HCT116 (cell line): ENCODE measurements around the gene NABP1. TPM values are rescaled to one million over a fixed set of nuclear protein-coding genes. Genes with fewer than 3 reads are reported as not detected.

Source experiments
- ATAC-seq: fragments of 200-7000 bp; cut with Tn5 transposase; 2 replicates; pipeline ENCODE4 v1.9.1; 2020; ENCODE audit warnings: mild to moderate bottlenecking, moderate library complexity
- BruUV-seq: library from RNA; stranded (reverse); fragments of 400-500 nt; replicated peaks from 2 replicates; lab custom pipeline; 2021; lab: Mats Ljungman, UMichigan
- CTCF ChIA-PET: fragments of 300-600 bp; sonication (Branson Sonifier 250); formaldehyde crosslinking; loops from one replicate; lab custom pipeline; 2021; ENCODE audit warnings: antibody characterized with exemption; lab: Charles Lee
- POLR2A ChIA-PET: fragments of 300-600, 350-600 bp; sonication (Branson Sonifier 250); formaldehyde crosslinking; loops from one replicate; lab custom pipeline; 2021; ENCODE audit warnings: antibody characterized with exemption; lab: Charles Lee
- RAD21 ChIA-PET, 2 experiments: fragments of 300-600 bp; sonication (Branson Sonifier 250); formaldehyde crosslinking; loops; one replicate each; lab custom pipeline; 2023; ENCODE audit warnings: low total read pairs in 2 of 2; ENCODE audit not compliant: uncharacterized antibody in 2 of 2, unreplicated experiment in 2 of 2, low non-redundant PET in 1 of 2; lab: Charles Lee
- DNase-seq: peaks from one replicate; pipeline ENCODE4 v3.0.0-alpha.2; 2010; ENCODE audit warnings: low read depth, low spot score
- H2AFZ ChIP-seq: fragments of 200-600 bp; shearing (Covaris generic), sonication (generic); 2 replicates; pipeline ENCODE4 v1.6.1; 2017; ENCODE audit warnings: low read depth, mixed run types, mixed read lengths, antibody characterized with exemption, low read length; ENCODE audit not compliant: poor library complexity, severe bottlenecking
- H3K27ac ChIP-seq: 2 replicates; pipeline ENCODE4 v1.5.1; 2012; ENCODE audit warnings: low read depth, low read length
- H3K27me3 ChIP-seq: fragments of 200-600 bp; sonication (generic); 2 replicates; pipeline ENCODE4 v1.6.1; 2016; ENCODE audit warnings: mixed run types, low read length, mixed read lengths; ENCODE audit not compliant: insufficient read depth
- H3K36me3 ChIP-seq, 2 experiments: fragments of 200-500 bp in 1 of 2; fragments of 200-600 bp in 1 of 2; sonication (Bioruptor generic) in 1 of 2; sonication (generic) in 1 of 2; 2 replicates each; pipeline versions ENCODE4 v1.5.1 to v1.6.1; 2014 to 2016; ENCODE audit warnings: low read length in 2 of 2, inconsistent platforms in 1 of 2, mixed read lengths in 1 of 2, mixed run types in 1 of 2; ENCODE audit not compliant: insufficient read depth in 2 of 2, control insufficient read depth in 1 of 2
- H3K4me1 ChIP-seq, 2 experiments: fragments of 200-600 bp in 1 of 2; sonication (generic) in 1 of 2; 2 replicates each; pipeline versions ENCODE4 v1.5.1 to v1.6.1; 2012 to 2017; ENCODE audit warnings: low read length in 2 of 2, inconsistent platforms in 1 of 2, mild to moderate bottlenecking in 1 of 2, mixed read lengths in 1 of 2, mixed run types in 1 of 2, moderate library complexity in 1 of 2; ENCODE audit not compliant: insufficient read depth in 2 of 2, control insufficient read depth in 1 of 2
- H3K4me2 ChIP-seq: fragments of 200-600 bp; sonication (generic); 2 replicates; pipeline ENCODE4 v1.6.1; 2017; ENCODE audit warnings: mixed run types, low read length, mixed read lengths
- H3K4me3 ChIP-seq, 2 experiments: fragments of 200-600 bp in 1 of 2; sonication (generic) in 1 of 2; replicated peaks in 1 of 2; 2 replicates each; pipeline ENCODE4 v1.5.1; 2011 to 2016; ENCODE audit warnings: low read length in 2 of 2, control low read depth in 1 of 2, low read depth in 1 of 2, mild to moderate bottlenecking in 1 of 2, mixed read lengths in 1 of 2, mixed run types in 1 of 2
- H3K79me2 ChIP-seq: fragments of 200-600 bp; sonication (generic); 2 replicates; pipeline ENCODE4 v1.6.1; 2017; ENCODE audit warnings: mild to moderate bottlenecking, mixed run types, low read length, moderate library complexity, mixed read lengths; ENCODE audit not compliant: insufficient read depth
- H3K9ac ChIP-seq: fragments of 200-600 bp; sonication (generic); 2 replicates; pipeline ENCODE4 v1.6.1; 2016; ENCODE audit warnings: low read length, mixed read lengths
- H3K9me2 ChIP-seq: fragments of 200-600 bp; sonication (generic), shearing (Covaris generic); 2 replicates; pipeline ENCODE4 v1.6.1; 2017; ENCODE audit warnings: mixed run types, mild to moderate bottlenecking, moderate library complexity; ENCODE audit not compliant: insufficient read depth
- H3K9me3 ChIP-seq, 2 experiments: fragments of 200-500 bp in 1 of 2; fragments of 200-600 bp in 1 of 2; sonication (Bioruptor generic) in 1 of 2; sonication (generic) in 1 of 2; 2 replicates each; pipeline ENCODE4 v1.6.1; 2014 to 2017; ENCODE audit warnings: low read length in 2 of 2, mixed read lengths in 2 of 2, inconsistent platforms in 1 of 2, low read depth in 1 of 2, mild to moderate bottlenecking in 1 of 2, mixed run types in 1 of 2, moderate library complexity in 1 of 2; ENCODE audit not compliant: control insufficient read depth in 1 of 2, insufficient read depth in 1 of 2
- H4K20me1 ChIP-seq: fragments of 200-600 bp; sonication (generic), shearing (Covaris generic); 2 replicates; pipeline ENCODE4 v1.6.1; 2017; ENCODE audit warnings: mixed run types, mild to moderate bottlenecking, moderate library complexity; ENCODE audit not compliant: insufficient read depth
- ATF3 ChIP-seq: IDR thresholded peaks from 2 replicates; pipeline ENCODE4 v1.6.1; 2012
- CBX3 ChIP-seq: IDR thresholded peaks from 2 replicates; pipeline ENCODE4 v1.6.1; 2012; ENCODE audit warnings: low read depth
- CEBPB ChIP-seq: IDR thresholded peaks from 2 replicates; pipeline ENCODE4 v1.6.1; 2012; ENCODE audit warnings: low read depth
- CTCF ChIP-seq, 3 experiments: fragments of 200-600 bp in 1 of 3; sonication (generic) in 1 of 3; IDR thresholded peaks in 2 of 3; conservative IDR thresholded peaks in 1 of 3; 2 replicates each; pipeline ENCODE4 v1.5.1; 2012 to 2017; ENCODE audit warnings: low read depth in 2 of 3, low read length in 2 of 3, antibody characterized with exemption in 1 of 3, borderline replicate concordance in 1 of 3, control low read depth in 1 of 3, mild to moderate bottlenecking in 1 of 3, mixed read lengths in 1 of 3, mixed run types in 1 of 3, moderate library complexity in 1 of 3; ENCODE audit not compliant: insufficient read depth in 1 of 3
- EGR1 ChIP-seq: IDR thresholded peaks from 2 replicates; pipeline ENCODE4 v1.6.1; 2012; ENCODE audit warnings: low read depth
- EZH2 ChIP-seq: fragments of 200-600 bp; sonication (generic); IDR thresholded peaks from 2 replicates; pipeline ENCODE4 v1.6.1; 2017; ENCODE audit warnings: antibody characterized with exemption, mixed run types
- EZH2phosphoT487 ChIP-seq: fragments of 200-600 bp; IDR thresholded peaks from 2 replicates; pipeline ENCODE4 v1.6.1; 2018; ENCODE audit warnings: antibody characterized with exemption, borderline replicate concordance
- JUND ChIP-seq: IDR thresholded peaks from 2 replicates; pipeline ENCODE4 v1.6.1; 2012
- POLR2A ChIP-seq: IDR thresholded peaks from 2 replicates; pipeline ENCODE4 v1.7.0; 2011; ENCODE audit warnings: borderline replicate concordance; ENCODE audit not compliant: insufficient read depth, insufficient read length; ENCODE audit errors: extremely low read depth
- RAD21 ChIP-seq: IDR thresholded peaks from 2 replicates; pipeline ENCODE4 v1.6.1; 2012; ENCODE audit warnings: low read depth, mild to moderate bottlenecking
- REST ChIP-seq: IDR thresholded peaks from 2 replicates; pipeline ENCODE4 v1.6.1; 2012; ENCODE audit warnings: low read depth
- SIN3A ChIP-seq: IDR thresholded peaks from 2 replicates; pipeline ENCODE4 v1.6.1; 2012; ENCODE audit warnings: low read depth
- YY1 ChIP-seq: IDR thresholded peaks from 2 replicates; pipeline ENCODE4 v1.6.1; 2011; ENCODE audit warnings: low read length, low read depth, moderate library complexity, mild to moderate bottlenecking; ENCODE audit not compliant: insufficient replicate concordance; ENCODE audit errors: extremely low read depth
- ZBTB33 ChIP-seq: IDR thresholded peaks from 2 replicates; pipeline ENCODE4 v1.6.1; 2011; ENCODE audit warnings: mild to moderate bottlenecking, low read length, moderate library complexity; ENCODE audit not compliant: insufficient replicate concordance; ENCODE audit errors: extremely low read depth
- intact Hi-C: fragments of 100-400 bp; cut with micrococcal nuclease; formaldehyde crosslinking; loops from 2 replicates; pipeline ENCODE4 v1.10.0; 2022
- total RNA-seq: library from RNA; stranded (reverse); gene quantifications from one replicate; pipeline ENCODE4 v1.2.1, GENCODE V29; 2021; ENCODE audit not compliant: unreplicated experiment

The NABP1 gene
- total RNA-seq, 1 experiment from 2014 or later: 39.3 TPM

- DNase-seq (no peak), ATAC-seq (no peak)
- RAD21 ChIA-PET: no interaction called here
- H3K27me3 ChIP-seq: no peaks in the 10 kb centered on the region
- no TSS peak for BruUV-seq
- H3K27ac ChIP-seq: no peak overlapping the region
- H3K9me2 ChIP-seq: no peaks in the 10 kb centered on the region
- no peak overlapping the region for H3K9ac ChIP-seq
- H3K4me1 ChIP-seq: no peaks in the 10 kb centered on the region
- H3K79me2 ChIP-seq: no peaks in the 10 kb centered on the region
- no peaks in the 10 kb centered on the region for H3K9me3 ChIP-seq
- CTCF ChIA-PET: no interaction called here
- TF ChIP-seq SIN3A (no peak), REST (no peak), YY1 (no peak), RAD21 (no peak), CTCF (IDR thresholded peaks at IDR 0.05 in 2 of 3, conservative IDR thresholded peaks at IDR 0.05 in 1 of 3; ENCODE audit: borderline replicate concordance in 1 of 3, insufficient read depth in 1 of 3, low read depth in 2 of 3, low read length in 2 of 3) (no peak), ATF3 (no peak), EGR1 (no peak), POLR2A (no peak), EZH2 (no peak), ZBTB33 (no peak), CBX3 (no peak), EZH2phosphoT487 (no peak), CEBPB (no peak), JUND (no peak)
- no peaks in the 10 kb centered on the region for H4K20me1 ChIP-seq
- intact Hi-C loops: no loop called here
- no peak overlapping the region for H2AFZ ChIP-seq
- H3K36me3 ChIP-seq: no peaks in the 10 kb centered on the region
- POLR2A ChIA-PET: no interaction called here
- H3K4me2 ChIP-seq: no peak overlapping the region
- no peak overlapping the region for H3K4me3 ChIP-seq
Observed at GRCh38 chr2:191711621-191712020, 33.7 kb downstream of the NABP1 start.
